GM23338 (cell line): ENCODE data around the gene PRDX6. TPM values are rescaled to one million over a fixed set of nuclear protein-coding genes. Genes with fewer than 3 reads are reported as not detected.

Experiments used
- ATAC-seq: fragments of 200-7000 bp; cut with Tn5 transposase; 3 replicates; pipeline ENCODE4 v1.9.1; 2020
- DNase-seq: peaks from one replicate; pipeline ENCODE4 v3.0.0-alpha.2; 2015; ENCODE audit warnings: low spot score
- H2AFZ ChIP-seq: fragments of 200-600 bp; sonication (generic); 2 replicates; pipeline ENCODE4 v1.8.0; 2016; ENCODE audit warnings: antibody characterized with exemption, mild to moderate bottlenecking, moderate library complexity
- H3F3A ChIP-seq: fragments of 200-600 bp; sonication (generic); replicated peaks from 2 replicates; pipeline ENCODE4 v1.8.0; 2017; ENCODE audit warnings: antibody characterized with exemption, mixed run types, low read depth
- H3K27ac ChIP-seq: fragments of 200-600 bp; sonication (generic); 2 replicates; pipeline ENCODE4 v1.6.1; 2016; ENCODE audit warnings: low read depth
- H3K27me3 ChIP-seq: fragments of 200-600 bp; sonication (generic); 2 replicates; pipeline ENCODE4 v1.8.0; 2016; ENCODE audit warnings: mild to moderate bottlenecking, mixed run types, moderate library complexity; ENCODE audit not compliant: insufficient read depth
- H3K36me3 ChIP-seq: fragments of 200-600 bp; sonication (generic); 2 replicates; pipeline ENCODE4 v1.8.0; 2016; ENCODE audit warnings: mild to moderate bottlenecking; ENCODE audit not compliant: insufficient read depth
- H3K4me1 ChIP-seq: fragments of 200-600 bp; sonication (generic); 2 replicates; pipeline ENCODE4 v1.8.0; 2016; ENCODE audit warnings: mild to moderate bottlenecking, moderate library complexity; ENCODE audit not compliant: insufficient read depth
- H3K4me2 ChIP-seq: fragments of 200-600 bp; sonication (generic); 2 replicates; pipeline ENCODE4 v1.7.1; 2017; ENCODE audit warnings: mixed run types
- H3K4me3 ChIP-seq: fragments of 200-600 bp; sonication (generic); 2 replicates; pipeline ENCODE4 v1.6.1; 2016; ENCODE audit warnings: mixed run types
- H3K79me2 ChIP-seq: fragments of 200-600 bp; sonication (generic); replicated peaks from 2 replicates; pipeline ENCODE4 v1.8.0; 2017; ENCODE audit warnings: mild to moderate bottlenecking; ENCODE audit not compliant: insufficient read depth
- H3K9me2 ChIP-seq: fragments of 200-600 bp; sonication (generic); 2 replicates; pipeline ENCODE4 v1.8.0; 2017; ENCODE audit not compliant: insufficient read depth
- H4K20me1 ChIP-seq: fragments of 200-600 bp; sonication (generic); replicated peaks from 2 replicates; pipeline ENCODE4 v1.8.0; 2017; ENCODE audit warnings: mild to moderate bottlenecking; ENCODE audit not compliant: insufficient read depth
- H3K27ac Mint-ChIP-seq: 2 replicates; pipeline ENCODE4 v1.8.0; 2020; ENCODE audit warnings: inconsistent platforms, mild to moderate bottlenecking, moderate library complexity, mixed read lengths
- H3K27me3 Mint-ChIP-seq: 3 replicates; pipeline ENCODE4 v1.8.0; 2022; ENCODE audit warnings: low read depth, mild to moderate bottlenecking, moderate library complexity, mixed read lengths, inconsistent platforms; ENCODE audit not compliant: insufficient read depth, poor library complexity
- H3K36me3 Mint-ChIP-seq: 3 replicates; pipeline ENCODE4 v1.8.0; 2021; ENCODE audit warnings: low read depth, mild to moderate bottlenecking, inconsistent platforms, moderate library complexity, mixed read lengths
- H3K4me1 Mint-ChIP-seq: 3 replicates; pipeline ENCODE4 v1.8.0; 2020; ENCODE audit warnings: mild to moderate bottlenecking, inconsistent platforms, mixed read lengths
- H3K4me3 Mint-ChIP-seq: 3 replicates; pipeline ENCODE4 v1.8.0; 2021; ENCODE audit warnings: moderate library complexity, mild to moderate bottlenecking, inconsistent platforms, mixed read lengths
- H3K9me3 Mint-ChIP-seq: 3 replicates; pipeline ENCODE4 v1.8.0; 2020; ENCODE audit warnings: moderate library complexity, mild to moderate bottlenecking, inconsistent platforms, mixed read lengths
- CREB1 ChIP-seq: fragments of 250-450 bp; sonication (Bioruptor Pico); IDR thresholded peaks from 2 replicates; pipeline ENCODE4 v1.5.0; 2020; ENCODE audit warnings: low read depth, mild to moderate bottlenecking, moderate library complexity
- EZH2 ChIP-seq: fragments of 200-600 bp; sonication (generic); IDR thresholded peaks from one replicate; pipeline ENCODE4 v1.8.0; 2017; ENCODE audit warnings: antibody characterized with exemption, mild to moderate bottlenecking, low read depth; ENCODE audit not compliant: unreplicated experiment
- JUNB ChIP-seq: IDR thresholded peaks from one replicate; pipeline ENCODE4 v1.6.1; 2016; ENCODE audit warnings: antibody characterized with exemption; ENCODE audit not compliant: unreplicated experiment
- NANOG ChIP-seq: IDR thresholded peaks from 2 replicates; pipeline ENCODE4 v1.6.1; 2016; ENCODE audit warnings: antibody characterized with exemption, borderline replicate concordance
- POLR2AphosphoS5 ChIP-seq: IDR thresholded peaks from 2 replicates; pipeline ENCODE4 v1.6.1; 2016; ENCODE audit warnings: antibody characterized with exemption, low read depth
- ZNF114 ChIP-seq: fragments of 250-450 bp; sonication (Bioruptor Pico); IDR thresholded peaks from 2 replicates; pipeline ENCODE4 v1.5.0; 2020; ENCODE audit warnings: mild to moderate bottlenecking, moderate library complexity
- ZNF331 ChIP-seq: fragments of 250-450 bp; sonication (Bioruptor Pico); IDR thresholded peaks from 2 replicates; pipeline ENCODE4 v1.5.0; 2020; ENCODE audit warnings: low read depth, mild to moderate bottlenecking, moderate library complexity
- polyA plus RNA-seq: library from polyadenylated mRNA; unstranded; fragments of >200 nt; fragmentation: Nextera tagmentation; extraction: Ambion mirVana; gene quantifications from 2 replicates; pipeline ENCODE4 v1.2.1, GENCODE V29; 2016
- total RNA-seq: library from RNA; depleted of rRNA; stranded (reverse); fragments of >200 nt; shearing (Covaris generic); gene quantifications from 2 replicates; pipeline ENCODE4 v1.2.3, GENCODE V29; 2014
- TF ChIP-seq, protein P1 (sequence below): IDR thresholded peaks from 2 replicates; pipeline ENCODE4 v1.6.1; 2016; ENCODE audit warnings: antibody characterized with exemption
- TF ChIP-seq, protein P2 (sequence below), 2 experiments: fragments of 200-600 bp in 1 of 2; sonication (generic) in 1 of 2; conservative IDR thresholded peaks; 2 replicates each; pipeline versions ENCODE4 v1.5.1 to v1.6.1; 2016 to 2017; ENCODE audit warnings: antibody characterized with exemption in 2 of 2, low read depth in 2 of 2, mild to moderate bottlenecking in 2 of 2, moderate library complexity in 1 of 2
- TF ChIP-seq, protein P3 (sequence below): fragments of 250-450 bp; sonication (Bioruptor Pico); IDR thresholded peaks from 2 replicates; pipeline ENCODE4 v1.5.0; 2020; ENCODE audit warnings: mild to moderate bottlenecking, moderate library complexity

The PRDX6 gene
- total and polyA plus RNA-seq, 2 experiments from 2014 or later, result 516 to 746 TPM

DNA sequence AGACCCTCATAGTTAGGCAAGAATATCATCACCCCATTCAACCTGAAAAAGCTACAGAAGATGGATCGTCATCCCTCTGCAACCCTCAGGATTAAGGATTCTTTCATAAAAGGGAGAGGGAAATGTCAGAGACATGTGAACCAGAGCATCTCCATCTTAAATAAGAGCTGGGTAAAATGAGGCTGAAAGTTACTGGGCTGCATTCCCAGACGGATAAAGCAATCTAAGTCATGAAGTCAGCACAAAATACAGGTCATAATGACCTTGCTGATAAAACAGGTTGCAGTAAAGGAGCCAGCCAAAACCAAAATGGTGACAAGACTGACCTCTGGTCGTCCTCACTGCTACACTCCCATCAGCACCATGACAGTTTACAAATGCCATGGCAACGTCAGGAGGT is 22.6 kb downstream of the PRDX6 start (continued):
- TF ChIP-seq, protein P1, sequence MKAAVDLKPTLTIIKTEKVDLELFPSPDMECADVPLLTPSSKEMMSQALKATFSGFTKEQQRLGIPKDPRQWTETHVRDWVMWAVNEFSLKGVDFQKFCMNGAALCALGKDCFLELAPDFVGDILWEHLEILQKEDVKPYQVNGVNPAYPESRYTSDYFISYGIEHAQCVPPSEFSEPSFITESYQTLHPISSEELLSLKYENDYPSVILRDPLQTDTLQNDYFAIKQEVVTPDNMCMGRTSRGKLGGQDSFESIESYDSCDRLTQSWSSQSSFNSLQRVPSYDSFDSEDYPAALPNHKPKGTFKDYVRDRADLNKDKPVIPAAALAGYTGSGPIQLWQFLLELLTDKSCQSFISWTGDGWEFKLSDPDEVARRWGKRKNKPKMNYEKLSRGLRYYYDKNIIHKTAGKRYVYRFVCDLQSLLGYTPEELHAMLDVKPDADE, result no peak
- no peak for TF ChIP-seq JUNB
- no peak for TF ChIP-seq ZNF114
- TF ChIP-seq, protein P2, sequence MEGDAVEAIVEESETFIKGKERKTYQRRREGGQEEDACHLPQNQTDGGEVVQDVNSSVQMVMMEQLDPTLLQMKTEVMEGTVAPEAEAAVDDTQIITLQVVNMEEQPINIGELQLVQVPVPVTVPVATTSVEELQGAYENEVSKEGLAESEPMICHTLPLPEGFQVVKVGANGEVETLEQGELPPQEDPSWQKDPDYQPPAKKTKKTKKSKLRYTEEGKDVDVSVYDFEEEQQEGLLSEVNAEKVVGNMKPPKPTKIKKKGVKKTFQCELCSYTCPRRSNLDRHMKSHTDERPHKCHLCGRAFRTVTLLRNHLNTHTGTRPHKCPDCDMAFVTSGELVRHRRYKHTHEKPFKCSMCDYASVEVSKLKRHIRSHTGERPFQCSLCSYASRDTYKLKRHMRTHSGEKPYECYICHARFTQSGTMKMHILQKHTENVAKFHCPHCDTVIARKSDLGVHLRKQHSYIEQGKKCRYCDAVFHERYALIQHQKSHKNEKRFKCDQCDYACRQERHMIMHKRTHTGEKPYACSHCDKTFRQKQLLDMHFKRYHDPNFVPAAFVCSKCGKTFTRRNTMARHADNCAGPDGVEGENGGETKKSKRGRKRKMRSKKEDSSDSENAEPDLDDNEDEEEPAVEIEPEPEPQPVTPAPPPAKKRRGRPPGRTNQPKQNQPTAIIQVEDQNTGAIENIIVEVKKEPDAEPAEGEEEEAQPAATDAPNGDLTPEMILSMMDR (conservative IDR thresholded peaks at IDR 0.05; ENCODE audit: low read depth in 2 of 2), result no peak
- TF ChIP-seq EZH2, result no peak
- TF ChIP-seq NANOG, result no peak
- no peak for TF ChIP-seq ZNF331
- no peak for TF ChIP-seq CREB1 (CRISPR knock-in tag)
- TF ChIP-seq POLR2AphosphoS5, result no peak

DNA sequence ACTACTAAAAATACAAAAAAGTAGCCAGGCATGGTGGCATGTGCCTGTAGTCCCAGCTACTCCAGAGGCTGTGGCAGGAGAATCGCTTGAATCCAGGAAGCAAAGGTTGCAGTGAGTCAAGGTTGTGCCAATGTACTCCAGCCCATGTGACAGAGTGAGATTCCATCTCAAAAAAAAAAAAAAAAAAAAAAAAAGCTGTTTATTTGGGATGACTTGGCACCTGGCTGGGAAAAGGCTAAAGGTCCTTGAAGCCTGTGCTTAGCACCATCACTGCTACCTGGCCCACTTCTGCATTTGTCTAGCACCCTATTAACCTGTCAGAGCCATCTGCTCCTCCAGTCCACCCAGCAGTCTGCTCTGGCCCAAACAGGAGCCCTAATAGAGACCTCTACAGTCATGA is 25.0 kb downstream of the PRDX6 start:
- Mint-ChIP-seq H3K4me3 (no peak overlapping the region), H3K4me1 (peaks cover 13% of the 10 kb centered on the region), H3K27ac (no peak overlapping the region), H3K27me3 (peaks cover 2% of the 10 kb centered on the region), H3K36me3 (peaks cover 8% of the 10 kb centered on the region), H3K9me3 (peaks cover 15% of the 10 kb centered on the region)
- H3K79me2 ChIP-seq, result no peaks in the 10 kb centered on the region
- peaks cover 3% of the 10 kb centered on the region; the same call in 1 of the 2 replicates for H3K36me3 ChIP-seq
- peaks cover 6% of the 10 kb centered on the region; the same call in 1 of the 2 replicates for H3K4me1 ChIP-seq
- no peaks in the 10 kb centered on the region for H3K27me3 ChIP-seq
- H2AFZ ChIP-seq, result 0 out of 2 replicates have a peak overlapping the region, but pooled peaks have one; percentile 38
- no peak for ATAC-seq
- DNase-seq, result no peak
- H3K4me3 ChIP-seq, result no peak overlapping the region
- TF ChIP-seq, protein P3, sequence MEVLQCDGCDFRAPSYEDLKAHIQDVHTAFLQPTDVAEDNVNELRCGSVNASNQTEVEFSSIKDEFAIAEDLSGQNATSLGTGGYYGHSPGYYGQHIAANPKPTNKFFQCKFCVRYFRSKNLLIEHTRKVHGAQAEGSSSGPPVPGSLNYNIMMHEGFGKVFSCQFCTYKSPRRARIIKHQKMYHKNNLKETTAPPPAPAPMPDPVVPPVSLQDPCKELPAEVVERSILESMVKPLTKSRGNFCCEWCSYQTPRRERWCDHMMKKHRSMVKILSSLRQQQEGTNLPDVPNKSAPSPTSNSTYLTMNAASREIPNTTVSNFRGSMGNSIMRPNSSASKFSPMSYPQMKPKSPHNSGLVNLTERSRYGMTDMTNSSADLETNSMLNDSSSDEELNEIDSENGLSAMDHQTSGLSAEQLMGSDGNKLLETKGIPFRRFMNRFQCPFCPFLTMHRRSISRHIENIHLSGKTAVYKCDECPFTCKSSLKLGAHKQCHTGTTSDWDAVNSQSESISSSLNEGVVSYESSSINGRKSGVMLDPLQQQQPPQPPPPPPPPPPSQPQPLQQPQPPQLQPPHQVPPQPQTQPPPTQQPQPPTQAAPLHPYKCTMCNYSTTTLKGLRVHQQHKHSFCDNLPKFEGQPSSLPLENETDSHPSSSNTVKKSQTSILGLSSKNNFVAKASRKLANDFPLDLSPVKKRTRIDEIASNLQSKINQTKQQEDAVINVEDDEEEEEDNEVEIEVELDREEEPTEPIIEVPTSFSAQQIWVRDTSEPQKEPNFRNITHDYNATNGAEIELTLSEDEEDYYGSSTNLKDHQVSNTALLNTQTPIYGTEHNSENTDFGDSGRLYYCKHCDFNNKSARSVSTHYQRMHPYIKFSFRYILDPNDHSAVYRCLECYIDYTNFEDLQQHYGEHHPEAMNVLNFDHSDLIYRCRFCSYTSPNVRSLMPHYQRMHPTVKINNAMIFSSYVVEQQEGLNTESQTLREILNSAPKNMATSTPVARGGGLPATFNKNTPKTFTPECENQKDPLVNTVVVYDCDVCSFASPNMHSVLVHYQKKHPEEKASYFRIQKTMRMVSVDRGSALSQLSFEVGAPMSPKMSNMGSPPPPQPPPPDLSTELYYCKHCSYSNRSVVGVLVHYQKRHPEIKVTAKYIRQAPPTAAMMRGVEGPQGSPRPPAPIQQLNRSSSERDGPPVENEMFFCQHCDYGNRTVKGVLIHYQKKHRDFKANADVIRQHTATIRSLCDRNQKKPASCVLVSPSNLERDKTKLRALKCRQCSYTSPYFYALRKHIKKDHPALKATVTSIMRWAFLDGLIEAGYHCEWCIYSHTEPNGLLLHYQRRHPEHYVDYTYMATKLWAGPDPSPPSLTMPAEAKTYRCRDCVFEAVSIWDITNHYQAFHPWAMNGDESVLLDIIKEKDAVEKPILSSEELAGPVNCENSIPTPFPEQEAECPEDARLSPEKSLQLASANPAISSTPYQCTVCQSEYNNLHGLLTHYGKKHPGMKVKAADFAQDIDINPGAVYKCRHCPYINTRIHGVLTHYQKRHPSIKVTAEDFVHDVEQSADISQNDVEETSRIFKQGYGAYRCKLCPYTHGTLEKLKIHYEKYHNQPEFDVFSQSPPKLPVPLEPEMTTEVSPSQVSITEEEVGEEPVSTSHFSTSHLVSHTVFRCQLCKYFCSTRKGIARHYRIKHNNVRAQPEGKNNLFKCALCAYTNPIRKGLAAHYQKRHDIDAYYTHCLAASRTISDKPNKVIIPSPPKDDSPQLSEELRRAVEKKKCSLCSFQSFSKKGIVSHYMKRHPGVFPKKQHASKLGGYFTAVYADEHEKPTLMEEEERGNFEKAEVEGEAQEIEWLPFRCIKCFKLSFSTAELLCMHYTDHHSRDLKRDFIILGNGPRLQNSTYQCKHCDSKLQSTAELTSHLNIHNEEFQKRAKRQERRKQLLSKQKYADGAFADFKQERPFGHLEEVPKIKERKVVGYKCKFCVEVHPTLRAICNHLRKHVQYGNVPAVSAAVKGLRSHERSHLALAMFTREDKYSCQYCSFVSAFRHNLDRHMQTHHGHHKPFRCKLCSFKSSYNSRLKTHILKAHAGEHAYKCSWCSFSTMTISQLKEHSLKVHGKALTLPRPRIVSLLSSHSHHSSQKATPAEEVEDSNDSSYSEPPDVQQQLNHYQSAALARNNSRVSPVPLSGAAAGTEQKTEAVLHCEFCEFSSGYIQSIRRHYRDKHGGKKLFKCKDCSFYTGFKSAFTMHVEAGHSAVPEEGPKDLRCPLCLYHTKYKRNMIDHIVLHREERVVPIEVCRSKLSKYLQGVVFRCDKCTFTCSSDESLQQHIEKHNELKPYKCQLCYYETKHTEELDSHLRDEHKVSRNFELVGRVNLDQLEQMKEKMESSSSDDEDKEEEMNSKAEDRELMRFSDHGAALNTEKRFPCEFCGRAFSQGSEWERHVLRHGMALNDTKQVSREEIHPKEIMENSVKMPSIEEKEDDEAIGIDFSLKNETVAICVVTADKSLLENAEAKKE (CRISPR knock-in tag), result no peak
- TF ChIP-seq POLR2AphosphoS5 (no peak), ZNF114 (no peak)
- TF ChIP-seq, protein P2 (conservative IDR thresholded peaks at IDR 0.05; ENCODE audit: low read depth in 2 of 2), result no peak
- no peaks in the 10 kb centered on the region for H4K20me1 ChIP-seq
- no peaks in the 10 kb centered on the region for H3K9me2 ChIP-seq
- H3F3A ChIP-seq, result no peaks in the 10 kb centered on the region
- no peak overlapping the region for H3K27ac ChIP-seq
- H3K4me2 ChIP-seq, result no peak overlapping the region
